Measurements from ENCODE around the gene TUBA8.
"Not testable (repeated sequence)": the region's sequence is repeated elsewhere in the genome, so short reads cannot be mapped to it uniquely, and the experiment has no call there.

The TUBA8 gene

DNA sequence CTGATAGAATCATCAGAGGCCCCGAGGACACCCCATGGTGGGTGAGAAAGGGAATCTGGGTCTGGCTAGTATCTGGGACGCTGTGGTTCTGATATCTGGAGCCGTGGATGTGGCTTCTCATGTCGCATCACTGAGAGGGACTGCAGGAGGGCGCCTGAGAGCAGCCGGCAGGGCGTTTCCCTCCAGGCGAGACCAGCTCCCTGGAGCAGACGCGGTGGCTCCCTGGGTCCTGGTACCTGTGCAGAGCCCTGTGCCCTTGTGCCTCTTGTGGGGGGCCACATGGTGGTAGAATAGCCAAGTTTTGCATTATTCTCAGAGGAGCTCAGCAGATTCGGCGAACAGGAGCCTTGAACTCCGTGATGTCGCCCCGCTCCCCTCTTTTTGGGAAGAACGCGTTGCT lies 59.7 kb downstream of the TUBA8 start:
- not testable (repeated sequence) for H3K27me3 ChIP-seq (ENCODE audit: control insufficient read depth, insufficient read depth, low read length, poor library complexity, severe bottlenecking); H3K36me3 ChIP-seq (ENCODE audit: control insufficient read depth, insufficient read depth, low read length); H3K4me1 ChIP-seq (ENCODE audit: control insufficient read depth, insufficient read depth, low read length); H3K9me3 ChIP-seq (ENCODE audit: control insufficient read depth, low read length); H3K27ac ChIP-seq (ENCODE audit: insufficient read depth, low read depth, low read length, poor library complexity, severe bottlenecking); H3K4me3 ChIP-seq (ENCODE audit: insufficient read depth, low read depth, low read length)
- 75 to 83% methylated on average over 15 of the region's 17 CpGs for WGBS, 2 experiments

DNA sequence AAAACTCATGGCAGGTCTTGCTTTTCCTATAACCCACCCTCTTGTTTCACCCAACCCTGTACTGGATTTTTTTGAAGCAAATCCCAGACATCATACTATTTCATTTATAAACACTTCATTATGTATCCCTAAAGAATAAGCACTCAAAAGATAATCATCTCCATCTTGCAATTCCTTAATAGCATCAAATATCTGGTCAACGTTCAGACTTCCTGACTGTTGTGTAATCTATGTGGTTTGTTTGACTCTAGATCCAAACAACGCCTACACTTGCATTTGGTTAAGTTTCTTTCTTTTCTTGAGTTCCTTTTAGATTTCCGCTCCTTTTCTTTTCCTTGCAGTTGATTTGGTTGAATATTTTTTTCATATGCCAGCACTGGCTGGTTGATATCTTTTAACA lies 61.6 kb downstream of the TUBA8 start:
- WGBS, 2 experiments, result no CpG with 5 or more reads among the region's 3 CpGs
- H3K27me3 ChIP-seq (ENCODE audit: control insufficient read depth, insufficient read depth, low read length, poor library complexity, severe bottlenecking), result not testable (repeated sequence)

DNA sequence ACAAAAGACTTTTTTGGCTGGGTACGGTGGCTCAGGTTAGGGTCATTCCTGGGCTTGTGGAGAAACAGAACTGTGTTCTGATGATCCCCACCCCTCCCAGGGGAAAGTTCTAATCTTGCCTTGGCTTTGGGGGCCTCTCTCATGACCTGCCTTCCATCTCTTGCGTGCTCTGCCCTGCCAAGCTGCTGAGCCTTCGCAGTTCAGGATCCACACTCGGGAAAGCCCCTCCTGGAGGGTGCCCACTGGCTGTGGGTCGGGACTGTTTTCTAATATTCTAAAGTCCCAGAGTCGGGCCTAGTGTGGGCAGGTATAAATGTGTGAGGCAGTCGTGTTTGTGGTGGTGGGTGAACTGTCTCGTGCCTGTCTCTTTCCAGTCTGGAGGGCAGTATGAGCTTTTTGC lies 62.2 kb downstream of the TUBA8 start:
- not testable (repeated sequence) for H3K4me3 ChIP-seq (ENCODE audit: insufficient read depth, low read depth, low read length); H3K36me3 ChIP-seq (ENCODE audit: control insufficient read depth, insufficient read depth, low read length); H3K27me3 ChIP-seq (ENCODE audit: control insufficient read depth, insufficient read depth, low read length, poor library complexity, severe bottlenecking); H3K9me3 ChIP-seq (ENCODE audit: control insufficient read depth, low read length); H3K27ac ChIP-seq (ENCODE audit: insufficient read depth, low read depth, low read length, poor library complexity, severe bottlenecking); H3K4me1 ChIP-seq (ENCODE audit: control insufficient read depth, insufficient read depth, low read length)
- WGBS, 2 experiments, result 83 to 88% methylated on average over 5 to 6 of the region's 8 CpGs

More for the DNA sequence above, 61.6 kb downstream of the TUBA8 start:
- H3K4me3 ChIP-seq (ENCODE audit: insufficient read depth, low read depth, low read length); H3K9me3 ChIP-seq (ENCODE audit: control insufficient read depth, low read length); H3K27ac ChIP-seq (ENCODE audit: insufficient read depth, low read depth, low read length, poor library complexity, severe bottlenecking); H3K4me1 ChIP-seq (ENCODE audit: control insufficient read depth, insufficient read depth, low read length); H3K36me3 ChIP-seq (ENCODE audit: control insufficient read depth, insufficient read depth, low read length): not testable (repeated sequence)

DNA sequence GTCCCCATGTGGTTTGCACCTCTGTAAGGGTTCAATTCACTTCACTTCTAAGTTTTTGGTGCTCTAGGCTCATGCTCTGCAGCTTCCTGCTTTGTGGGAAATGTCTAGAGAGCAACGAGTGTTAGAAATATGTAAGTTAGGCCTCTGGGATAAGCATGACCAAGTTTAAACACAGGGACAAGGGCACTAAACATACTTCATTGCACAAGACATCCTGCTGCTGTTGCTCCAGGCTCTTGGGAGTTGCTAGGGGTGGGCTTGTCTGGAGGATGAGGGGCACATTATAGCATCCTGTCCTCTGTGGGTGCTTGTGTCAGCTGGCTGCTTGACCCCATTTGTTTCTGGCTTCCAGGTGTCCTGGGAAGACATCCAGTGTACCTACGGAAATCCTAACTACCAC lies 62.8 kb downstream of the TUBA8 start:
- not testable (repeated sequence) for H3K27ac ChIP-seq (ENCODE audit: insufficient read depth, low read depth, low read length, poor library complexity, severe bottlenecking); H3K4me1 ChIP-seq (ENCODE audit: control insufficient read depth, insufficient read depth, low read length); H3K9me3 ChIP-seq (ENCODE audit: control insufficient read depth, low read length); H3K36me3 ChIP-seq (ENCODE audit: control insufficient read depth, insufficient read depth, low read length); H3K27me3 ChIP-seq (ENCODE audit: control insufficient read depth, insufficient read depth, low read length, poor library complexity, severe bottlenecking); H3K4me3 ChIP-seq (ENCODE audit: insufficient read depth, low read depth, low read length)
- 85 to 100% methylated on average over 1 of the region's 2 CpGs for WGBS, 2 experiments

Data from ectodermal cell (in vitro differentiated cells).